COR-L47 (cell line): ENCODE data around the gene SYNE2.
"Not testable (repeated sequence)": the region's sequence is repeated elsewhere in the genome, so short reads cannot be mapped to it uniquely, and the experiment has no call there.

Experiments used
- DNase-seq: peaks from one replicate; lab custom pipeline; 2025; lab: John Stamatoyannopoulos, UW

SYNE2 gene

GRCh38 chr14:63852817-63853731 is at the start of gene SYNE2:
Gene SYNE2, plus strand, starts transcription at chr14:63853004. Its CDS starts 56,145 bp downstream, at chr14:63909149.
- peak; percentile 66 for DNase-seq

GRCh38 chr14:63803221-63803791 is 49.5 kb upstream of the SYNE2 start:
- DNase-seq: not testable (repeated sequence)

GRCh38 chr14:63806064-63806463 is 46.7 kb upstream of the SYNE2 start:
- DNase-seq: not testable (repeated sequence)

- not testable (repeated sequence) for DNase-seq
Observed at GRCh38 chr14:63811692-63812091, 41.1 kb upstream of the SYNE2 start.

- no peak for DNase-seq
Observed at GRCh38 chr14:63833728-63834127, 19.1 kb upstream of the SYNE2 start.

- no peak for DNase-seq
Observed at GRCh38 chr14:63840981-63841380, 11.8 kb upstream of the SYNE2 start.

GRCh38 chr14:63843796-63844195 is 9.0 kb upstream of the SYNE2 start:
- no peak for DNase-seq

- DNase-seq: no peak
Observed at GRCh38 chr14:63848890-63849289, 3.9 kb upstream of the SYNE2 start.

GRCh38 chr14:63852271-63852816 is 460 bp upstream of the SYNE2 start:
- DNase-seq: peak; percentile 25

GRCh38 chr14:63853831-63854293 is 1.1 kb downstream of the SYNE2 start:
- DNase-seq: peak; percentile 61

GRCh38 chr14:63854330-63854729 is 1.5 kb downstream of the SYNE2 start:
- no peak for DNase-seq

- no peak for DNase-seq
Observed at GRCh38 chr14:63855281-63855680, 2.5 kb downstream of the SYNE2 start.

GRCh38 chr14:63857466-63858030 is 4.7 kb downstream of the SYNE2 start:
- DNase-seq: no peak

- no peak for DNase-seq
Observed at GRCh38 chr14:63860146-63860545, 7.3 kb downstream of the SYNE2 start.

GRCh38 chr14:63862163-63862562 is 9.4 kb downstream of the SYNE2 start:
- DNase-seq: no peak

- no peak for DNase-seq
Observed at GRCh38 chr14:63863004-63863403, 10.2 kb downstream of the SYNE2 start.

GRCh38 chr14:63864775-63865174 is 12.0 kb downstream of the SYNE2 start:
- not testable (repeated sequence) for DNase-seq

- DNase-seq: no peak
Observed at GRCh38 chr14:63867933-63868921, 15.4 kb downstream of the SYNE2 start.

GRCh38 chr14:63869940-63870752 is 17.3 kb downstream of the SYNE2 start:
- not testable (repeated sequence) for DNase-seq

- not testable (repeated sequence) for DNase-seq
Observed at GRCh38 chr14:63870753-63871037, 17.9 kb downstream of the SYNE2 start.

GRCh38 chr14:63874223-63874622 is 21.4 kb downstream of the SYNE2 start:
- peak; percentile 17 for DNase-seq
